Measurements from ENCODE around the gene LSM14A.

DNA sequence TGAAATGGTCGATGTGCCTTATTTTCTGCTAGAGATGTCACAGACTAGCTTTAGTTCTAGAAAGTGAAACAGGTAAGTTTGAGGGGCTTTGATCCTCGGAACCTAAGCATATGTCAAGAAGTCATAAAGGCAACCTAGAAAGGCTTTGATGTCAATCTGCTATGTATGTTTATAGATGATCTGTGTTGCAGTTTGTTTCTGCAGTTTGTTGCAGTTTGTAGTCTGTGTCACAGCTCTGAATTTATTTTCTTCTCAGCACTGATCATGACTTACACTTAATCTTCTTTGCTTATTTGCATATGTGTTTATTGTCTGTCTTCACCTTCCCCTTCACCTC lies 5.9 kb downstream of the LSM14A start:
- TF ChIP-seq EGR1 (IDR thresholded peaks at IDR 0.05), result no peak
- no peak for TF ChIP-seq TAF1 (IDR thresholded peaks at IDR 0.05; ENCODE audit: low read depth)
- no peak for TF ChIP-seq RAD21 (IDR thresholded peaks at IDR 0.05; ENCODE audit: low read depth)
- TF ChIP-seq, protein P1, sequence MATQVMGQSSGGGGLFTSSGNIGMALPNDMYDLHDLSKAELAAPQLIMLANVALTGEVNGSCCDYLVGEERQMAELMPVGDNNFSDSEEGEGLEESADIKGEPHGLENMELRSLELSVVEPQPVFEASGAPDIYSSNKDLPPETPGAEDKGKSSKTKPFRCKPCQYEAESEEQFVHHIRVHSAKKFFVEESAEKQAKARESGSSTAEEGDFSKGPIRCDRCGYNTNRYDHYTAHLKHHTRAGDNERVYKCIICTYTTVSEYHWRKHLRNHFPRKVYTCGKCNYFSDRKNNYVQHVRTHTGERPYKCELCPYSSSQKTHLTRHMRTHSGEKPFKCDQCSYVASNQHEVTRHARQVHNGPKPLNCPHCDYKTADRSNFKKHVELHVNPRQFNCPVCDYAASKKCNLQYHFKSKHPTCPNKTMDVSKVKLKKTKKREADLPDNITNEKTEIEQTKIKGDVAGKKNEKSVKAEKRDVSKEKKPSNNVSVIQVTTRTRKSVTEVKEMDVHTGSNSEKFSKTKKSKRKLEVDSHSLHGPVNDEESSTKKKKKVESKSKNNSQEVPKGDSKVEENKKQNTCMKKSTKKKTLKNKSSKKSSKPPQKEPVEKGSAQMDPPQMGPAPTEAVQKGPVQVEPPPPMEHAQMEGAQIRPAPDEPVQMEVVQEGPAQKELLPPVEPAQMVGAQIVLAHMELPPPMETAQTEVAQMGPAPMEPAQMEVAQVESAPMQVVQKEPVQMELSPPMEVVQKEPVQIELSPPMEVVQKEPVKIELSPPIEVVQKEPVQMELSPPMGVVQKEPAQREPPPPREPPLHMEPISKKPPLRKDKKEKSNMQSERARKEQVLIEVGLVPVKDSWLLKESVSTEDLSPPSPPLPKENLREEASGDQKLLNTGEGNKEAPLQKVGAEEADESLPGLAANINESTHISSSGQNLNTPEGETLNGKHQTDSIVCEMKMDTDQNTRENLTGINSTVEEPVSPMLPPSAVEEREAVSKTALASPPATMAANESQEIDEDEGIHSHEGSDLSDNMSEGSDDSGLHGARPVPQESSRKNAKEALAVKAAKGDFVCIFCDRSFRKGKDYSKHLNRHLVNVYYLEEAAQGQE (IDR thresholded peaks at IDR 0.05; ENCODE audit: low read depth), result no peak
- TF ChIP-seq, protein P2, sequence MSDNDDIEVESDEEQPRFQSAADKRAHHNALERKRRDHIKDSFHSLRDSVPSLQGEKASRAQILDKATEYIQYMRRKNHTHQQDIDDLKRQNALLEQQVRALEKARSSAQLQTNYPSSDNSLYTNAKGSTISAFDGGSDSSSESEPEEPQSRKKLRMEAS (IDR thresholded peaks at IDR 0.05), result no peak
- TF ChIP-seq TEAD4 (IDR thresholded peaks at IDR 0.05), result no peak
- TF ChIP-seq EP300 (IDR thresholded peaks at IDR 0.05; ENCODE audit: borderline replicate concordance), result no peak
- TF ChIP-seq NFIC (IDR thresholded peaks at IDR 0.05), result no peak
- no peak for TF ChIP-seq TCF12 (IDR thresholded peaks at IDR 0.05; ENCODE audit: low read depth)
- TF ChIP-seq YY1 (IDR thresholded peaks at IDR 0.05; ENCODE audit: low read depth), result no peak
- TF ChIP-seq CEBPB (IDR thresholded peaks at IDR 0.05), result no peak
- no peak for TF ChIP-seq USF1 (IDR thresholded peaks at IDR 0.05)
